NCI-H187 (cell line): ENCODE measurements around the gene NEDD4L.

Source experiments
- DNase-seq, 2 experiments: peaks; one replicate each; lab custom pipeline; 2025; lab: John Stamatoyannopoulos, UW

The NEDD4L gene

GRCh38 chr18:58398648-58399398 lies 354.8 kb downstream of the NEDD4L start:
- DNase-seq = no peak

DNA sequence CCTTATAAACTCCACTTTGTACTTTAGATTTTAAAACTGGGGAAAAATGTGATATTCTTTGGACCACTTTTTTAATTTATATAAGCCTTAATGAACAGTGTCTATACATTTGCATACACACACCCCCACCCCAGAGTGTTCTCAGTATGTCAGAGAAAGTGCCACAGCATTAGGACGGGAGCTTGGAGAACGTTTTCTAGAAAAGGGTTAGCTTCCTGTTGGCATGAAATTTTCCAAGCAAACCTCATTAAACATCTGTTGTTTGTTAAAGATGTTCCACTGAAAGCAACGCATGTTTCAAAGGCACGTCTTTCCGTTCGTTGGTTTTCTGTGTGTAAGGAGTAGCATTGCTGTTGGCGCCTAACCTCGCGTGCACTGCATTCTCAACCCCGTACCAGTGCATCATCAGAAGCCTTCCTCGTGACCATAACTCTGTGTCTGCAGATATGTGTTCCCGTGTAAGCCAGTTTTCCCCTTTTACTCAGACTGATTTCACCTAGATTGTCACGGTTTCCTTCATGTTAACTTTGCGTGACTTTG lies 356.4 kb downstream of the NEDD4L start:
- no peak for DNase-seq

DNA sequence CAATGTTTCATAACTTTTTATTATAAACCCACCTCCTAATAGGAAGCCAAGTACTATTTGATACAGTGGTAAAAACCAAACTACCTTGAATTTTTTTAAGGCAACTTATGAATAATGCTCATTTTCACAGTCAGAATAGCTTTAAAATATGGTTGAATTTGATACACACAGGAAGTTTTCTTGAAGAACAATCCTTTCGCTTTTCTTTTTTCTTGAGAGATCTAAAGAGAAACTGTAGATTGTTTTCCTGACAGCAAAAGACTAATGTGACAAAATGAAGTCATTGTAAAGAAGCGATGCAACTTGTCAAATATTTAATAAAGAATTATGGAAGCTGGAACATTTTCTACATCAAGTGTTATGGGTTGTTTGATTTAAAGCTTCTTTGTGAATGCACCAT lies 357.2 kb downstream of the NEDD4L start:
- no peak for DNase-seq

- DNase-seq = peak; percentile 63 to 67
Observed at GRCh38 chr18:58402247-58402646, 358.2 kb downstream of the NEDD4L start.

GRCh38 chr18:58402951-58403702 lies 359.1 kb downstream of the NEDD4L start:
- no peak for DNase-seq

DNA sequence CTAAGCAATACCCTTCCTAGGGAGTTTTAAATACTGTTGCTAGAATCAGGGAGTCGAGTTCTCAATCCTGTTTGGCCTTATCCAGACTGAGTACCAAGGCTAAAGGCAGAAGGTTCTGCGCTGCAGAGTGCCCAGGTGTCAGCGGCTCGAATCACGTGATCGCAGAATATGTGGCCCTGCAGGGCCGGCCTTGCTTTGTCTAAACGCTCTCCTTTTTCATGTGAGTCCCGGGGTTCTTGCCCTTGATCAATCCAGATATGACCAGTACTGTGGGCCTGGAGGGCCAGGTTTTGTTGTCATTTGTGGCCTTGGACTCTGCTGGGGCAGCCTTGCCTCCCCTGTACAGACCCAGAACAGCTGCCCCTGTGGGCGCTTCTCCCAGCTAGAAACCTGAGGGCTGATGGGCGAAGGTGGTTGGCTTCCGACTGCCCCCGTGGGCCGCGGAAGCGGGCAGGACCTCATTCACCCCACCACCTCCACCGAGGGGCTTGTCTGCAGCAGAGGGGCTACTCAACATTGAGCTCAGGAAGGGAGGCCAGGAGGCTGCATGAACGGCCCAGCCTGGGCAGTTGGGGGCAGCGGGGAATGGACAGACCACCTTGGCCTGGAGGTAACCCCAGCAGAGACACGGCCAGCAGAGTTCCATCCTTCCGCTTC lies 359.9 kb downstream of the NEDD4L start:
- DNase-seq = no peak

DNA sequence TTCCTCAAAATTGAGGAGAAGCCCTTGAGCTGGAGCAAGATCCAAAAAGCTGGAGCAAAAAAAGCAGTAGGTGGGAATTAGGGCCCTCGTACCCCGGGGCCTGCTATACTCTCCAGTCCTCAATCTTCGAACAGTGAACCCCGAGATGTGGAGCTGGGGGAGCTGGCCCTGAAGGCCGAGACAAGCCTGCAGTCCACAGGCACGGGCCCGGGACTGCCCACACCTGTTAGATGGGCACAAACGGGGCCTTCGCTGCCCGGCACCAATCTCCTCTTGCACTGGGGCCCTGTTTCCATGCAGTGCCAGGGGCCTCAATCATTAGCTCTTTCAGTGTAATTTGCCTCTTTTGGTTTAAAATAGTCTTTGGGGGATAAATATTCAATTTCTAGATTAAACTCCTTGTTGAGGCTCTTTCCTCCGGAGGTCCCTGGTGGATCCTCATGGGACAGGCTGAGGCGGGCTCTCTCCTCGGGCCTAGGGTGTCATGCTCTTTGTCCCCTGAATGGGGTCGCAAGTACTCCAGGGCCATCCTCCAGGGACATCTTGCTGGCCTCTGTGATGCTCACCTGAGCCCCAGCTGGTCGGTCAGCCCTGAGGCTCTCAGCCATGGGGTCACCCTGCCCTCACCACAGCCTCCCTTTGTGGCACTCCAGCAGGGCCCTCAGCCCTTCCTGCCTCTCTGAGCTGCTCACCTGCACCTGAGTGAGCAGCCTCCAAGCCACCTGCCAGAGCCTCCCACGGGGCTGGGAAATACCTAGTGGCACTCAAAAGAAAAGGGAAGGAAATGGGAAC lies 361.3 kb downstream of the NEDD4L start:
- DNase-seq = no peak

DNA sequence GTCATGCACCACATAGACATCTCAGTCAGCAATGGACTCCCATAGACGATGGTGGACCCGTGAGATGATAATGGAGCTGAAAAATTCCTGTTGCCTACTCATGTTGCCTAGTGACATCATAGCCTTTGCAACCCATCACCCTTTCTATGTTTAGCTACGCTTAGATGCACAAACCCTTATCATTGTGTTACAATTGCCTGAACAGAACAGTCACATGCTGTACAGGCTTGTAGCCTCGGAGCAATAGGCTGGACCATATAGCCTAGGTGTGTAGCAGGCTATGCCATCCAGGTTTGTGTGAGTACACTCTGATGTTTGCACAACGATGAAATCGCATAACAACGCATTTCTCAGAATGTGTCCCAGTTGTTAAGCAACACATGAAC lies 363.2 kb downstream of the NEDD4L start:
- no peak for DNase-seq

GRCh38 chr18:58407649-58408407 lies 363.8 kb downstream of the NEDD4L start:
- DNase-seq = no peak

DNA sequence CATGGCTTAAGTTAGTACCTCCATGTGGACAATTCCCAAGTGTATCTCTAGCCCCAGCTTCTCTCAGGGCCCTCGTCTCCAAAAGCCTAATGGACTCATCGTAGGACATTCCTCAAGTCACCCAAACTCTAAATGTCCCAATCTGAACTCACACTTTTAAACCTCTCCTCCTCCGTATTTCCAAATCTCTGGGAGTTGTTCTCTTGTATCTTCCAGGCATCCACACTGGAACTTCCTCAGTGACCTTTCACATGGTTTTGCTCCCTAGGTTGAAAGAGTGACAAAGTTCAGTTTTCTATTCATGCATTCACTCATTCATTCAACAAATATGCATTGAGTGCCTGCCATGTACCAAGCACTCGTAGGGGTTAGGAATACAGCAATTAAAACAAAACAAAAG lies 364.6 kb downstream of the NEDD4L start:
- no peak for DNase-seq

GRCh38 chr18:58409802-58410445 lies 365.9 kb downstream of the NEDD4L start:
- DNase-seq = no peak

GRCh38 chr18:58411323-58411722 lies 367.3 kb downstream of the NEDD4L start:
- DNase-seq = no peak

- no peak for DNase-seq
Observed at GRCh38 chr18:58412844-58413666, 369.0 kb downstream of the NEDD4L start.

DNA sequence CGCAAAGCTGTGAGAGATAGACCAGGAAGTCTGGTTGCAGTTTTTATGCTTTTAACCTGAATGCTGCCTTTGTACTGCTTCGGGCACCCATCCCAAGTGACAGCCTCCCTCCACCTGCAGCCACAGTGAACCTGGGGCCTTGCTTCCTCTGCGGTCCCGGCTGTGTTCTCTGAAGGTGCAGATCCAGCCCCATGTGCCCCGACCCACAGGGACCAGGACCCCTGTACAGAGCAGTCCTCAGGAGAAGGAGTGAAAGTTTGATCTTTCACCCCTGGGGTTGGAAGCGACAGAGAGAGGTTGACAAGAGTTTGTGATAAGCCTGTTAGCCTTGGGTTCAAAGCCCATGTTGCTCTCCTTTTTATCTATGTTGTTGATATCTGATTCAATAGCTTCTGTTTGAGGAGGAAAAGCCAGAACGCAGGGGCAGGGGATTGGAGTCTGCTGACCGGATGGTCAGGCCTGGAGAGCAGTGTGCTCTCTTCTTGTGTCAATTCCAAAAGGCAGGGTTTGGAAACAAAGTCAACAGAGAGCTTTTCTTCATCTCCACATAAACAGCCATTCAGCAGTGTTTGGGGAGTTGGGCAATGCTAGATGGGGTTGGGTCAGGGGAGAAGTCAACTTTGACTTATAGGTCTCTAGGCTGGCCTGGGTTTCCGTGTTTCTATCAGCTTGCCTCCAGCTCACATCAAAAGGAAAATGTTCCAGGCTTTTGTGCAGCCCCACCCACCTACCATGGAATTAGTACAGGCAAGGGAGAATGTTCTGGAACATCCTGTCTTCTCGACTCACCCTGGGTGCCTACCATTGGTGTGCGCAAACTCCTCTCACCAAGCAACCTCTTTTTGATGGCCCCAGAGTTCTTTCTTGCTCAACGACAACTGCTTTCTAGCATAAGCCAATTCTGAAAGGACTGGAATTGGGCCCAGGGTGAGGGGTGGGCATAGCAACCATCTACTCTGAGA lies 369.9 kb downstream of the NEDD4L start:
- DNase-seq = no peak

DNA sequence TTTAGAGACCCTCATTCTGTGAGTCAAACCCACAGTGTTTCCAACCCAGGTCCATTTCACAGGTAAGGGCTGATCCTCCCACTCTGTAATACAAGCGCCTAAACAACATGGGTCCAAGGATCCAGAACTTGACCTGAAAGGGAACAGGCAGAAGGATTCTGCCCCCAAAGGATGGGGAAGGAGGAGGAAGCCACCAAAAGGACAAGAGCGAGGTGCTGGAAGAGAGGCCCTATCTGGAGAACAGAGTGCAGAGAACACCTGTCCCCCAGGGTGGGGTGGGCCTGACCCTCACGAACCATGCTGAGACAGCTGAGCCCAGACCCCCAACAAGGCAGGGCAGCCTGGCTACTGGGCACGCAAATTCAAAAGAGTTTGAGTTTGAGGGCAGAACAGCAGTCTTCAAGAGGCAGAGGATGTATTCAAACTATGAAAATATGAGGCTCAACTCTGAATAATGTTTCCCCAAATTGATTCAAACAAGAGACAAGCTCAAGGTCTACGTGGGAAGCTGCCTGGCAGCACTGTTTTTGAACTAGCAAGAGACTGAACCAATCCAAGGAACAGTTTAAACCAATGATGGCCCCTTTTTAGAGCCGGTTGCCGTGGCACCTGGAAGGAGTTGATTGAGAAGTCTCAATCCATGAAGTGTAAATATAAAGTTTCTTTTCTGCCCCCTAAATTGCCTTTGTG lies 372.1 kb downstream of the NEDD4L start:
- no peak for DNase-seq

- DNase-seq = no peak
Observed at GRCh38 chr18:58416704-58417683, 373.0 kb downstream of the NEDD4L start.

GRCh38 chr18:58417752-58418151 lies 373.7 kb downstream of the NEDD4L start:
- DNase-seq = no peak
